HEK293T (cell line): Measurements from ENCODE around the gene SLAMF9.

Source experiments
- ARNT ChIP-seq: fragments of 450-650 bp; IDR thresholded peaks from 2 replicates; pipeline ENCODE4 v1.6.1; 2017; ENCODE audit warnings: mild to moderate bottlenecking
- BHLHE40 ChIP-seq: fragments of 450-650 bp; IDR thresholded peaks from 2 replicates; pipeline ENCODE4 v1.6.1; 2016; ENCODE audit warnings: mild to moderate bottlenecking, moderate library complexity, borderline replicate concordance
- FOXK2 ChIP-seq: fragments of 450-650 bp; IDR thresholded peaks from 2 replicates; pipeline ENCODE4 v1.6.1; 2016; ENCODE audit warnings: mild to moderate bottlenecking
- L3MBTL2 ChIP-seq: fragments of 450-650 bp; conservative IDR thresholded peaks from 2 replicates; pipeline ENCODE4 v1.6.1; 2016; ENCODE audit warnings: mild to moderate bottlenecking
- SP1 ChIP-seq: fragments of 450-650 bp; IDR thresholded peaks from 2 replicates; pipeline ENCODE4 v1.6.1; 2017
- ZNF384 ChIP-seq: fragments of 450-650 bp; IDR thresholded peaks from 2 replicates; pipeline ENCODE4 v1.6.1; 2016

GRCh38 chr1:159929155-159930051 lies 24.6 kb downstream of the SLAMF9 start:
- TF ChIP-seq ZNF384 (no peak), ARNT (no peak), BHLHE40 (no peak), FOXK2 (no peak), SP1 (no peak), L3MBTL2 (no peak)
